T-helper 2 cell (primary cell): ENCODE results near the gene SCUBE1.

Experiments
- DNase-seq, 5 experiments: peaks; one replicate each; pipeline versions ENCODE4 v3.0.0 to v3.0.0-alpha.2; 2012 to 2022
- total RNA-seq, 2 donors: gene quantifications; one replicate each; lab custom pipeline; 2026; lab: John Stamatoyannopoulos, UW

The SCUBE1 gene
- 0 to 0.27 reads per million in 2 donors for total RNA-seq

DNA sequence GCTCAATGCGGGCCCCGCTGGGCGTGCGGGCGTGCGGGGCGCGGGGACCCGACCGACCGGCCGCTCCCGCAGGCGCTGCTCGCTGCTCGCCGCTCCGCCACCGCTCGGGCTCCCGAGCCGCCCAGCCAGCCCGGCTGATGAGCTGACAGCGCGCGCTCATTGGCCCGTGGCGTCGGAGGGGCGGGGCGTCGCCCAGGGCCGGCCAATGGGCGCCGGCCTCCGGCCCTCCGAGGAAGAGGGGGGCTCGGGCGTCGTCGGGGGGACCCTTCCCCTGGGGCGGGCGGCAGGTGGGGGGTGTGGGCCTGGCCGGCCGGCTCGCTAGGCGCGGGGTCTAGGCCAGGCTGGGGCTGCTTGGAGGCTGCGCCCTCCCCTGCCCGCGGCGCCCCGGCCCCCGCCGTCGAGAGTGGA lies at the start of gene SCUBE1:
SCUBE1 (minus strand) TSS at position 111 of the 408 bp plus-strand sequence. CDS start 111 bp downstream, outside the sequence.
- DNase-seq = peak in 4 of 5 experiments; percentile 18 to 50 (median 28)

DNA sequence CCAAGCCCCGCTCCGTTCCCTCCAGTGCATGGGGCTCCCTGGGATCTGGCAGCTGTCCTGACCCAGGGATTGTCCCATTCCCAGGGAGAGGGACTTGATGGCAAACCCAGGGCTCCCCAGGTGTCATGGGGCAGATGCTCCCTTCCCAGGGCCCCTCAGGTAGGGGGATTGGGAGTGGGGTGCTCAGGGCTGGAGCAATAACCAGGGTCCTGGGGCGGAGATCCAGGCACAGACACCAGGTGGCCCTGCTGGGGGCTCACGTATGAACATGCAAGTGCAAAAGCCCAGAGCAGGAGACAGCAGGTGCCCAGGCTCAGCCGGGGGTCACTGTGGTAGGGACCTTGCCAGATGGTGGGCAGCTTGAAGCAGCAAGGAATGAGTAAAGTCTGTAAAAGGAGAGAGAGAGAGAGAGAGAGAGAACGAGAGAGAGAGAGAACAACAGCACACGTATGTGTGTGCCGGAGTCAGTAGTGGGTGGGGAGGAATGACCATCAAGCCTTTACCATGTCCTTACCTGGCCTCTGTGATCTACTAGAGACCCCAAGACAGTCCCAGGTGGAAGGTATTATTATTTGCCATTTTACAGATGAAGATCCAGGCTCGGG lies 49.3 kb upstream of the SCUBE1 start:
- no peak for DNase-seq

GRCh38 chr22:43391306-43391705 lies 48.1 kb upstream of the SCUBE1 start:
- no peak for DNase-seq

GRCh38 chr22:43390872-43391271 lies 47.7 kb upstream of the SCUBE1 start:
- DNase-seq = no peak

GRCh38 chr22:43390166-43390565 lies 47.0 kb upstream of the SCUBE1 start:
- DNase-seq = no peak

DNA sequence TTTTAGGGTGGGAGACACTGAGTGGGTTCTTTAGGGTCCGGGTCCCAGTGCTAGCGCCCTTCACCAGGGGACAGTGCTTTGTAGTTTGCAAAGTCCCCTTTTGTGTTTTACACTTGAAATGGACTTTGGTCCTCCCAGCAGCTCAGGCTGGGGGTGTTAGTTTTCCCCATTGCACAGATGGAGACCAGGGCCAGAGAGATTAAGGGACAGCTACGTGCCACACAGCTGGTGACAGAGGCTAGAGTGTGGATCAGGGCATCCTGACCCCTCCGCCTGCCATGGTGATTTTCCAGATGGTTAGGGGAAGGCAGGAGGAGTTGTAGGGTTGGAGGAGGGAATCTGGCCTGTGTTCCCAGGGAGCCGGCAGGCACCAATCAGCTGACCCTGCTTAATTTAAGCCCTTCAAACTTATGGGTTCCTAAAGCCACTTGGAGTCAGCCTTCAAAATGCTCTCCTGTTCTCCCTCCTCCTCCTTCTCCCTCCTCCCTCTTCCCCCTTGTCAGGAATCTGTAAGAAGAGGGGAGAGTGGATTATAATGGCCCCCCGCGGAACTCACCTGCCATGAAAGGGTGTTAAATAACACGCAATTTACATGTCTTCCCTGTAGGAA lies 46.2 kb upstream of the SCUBE1 start:
- no peak for DNase-seq

DNA sequence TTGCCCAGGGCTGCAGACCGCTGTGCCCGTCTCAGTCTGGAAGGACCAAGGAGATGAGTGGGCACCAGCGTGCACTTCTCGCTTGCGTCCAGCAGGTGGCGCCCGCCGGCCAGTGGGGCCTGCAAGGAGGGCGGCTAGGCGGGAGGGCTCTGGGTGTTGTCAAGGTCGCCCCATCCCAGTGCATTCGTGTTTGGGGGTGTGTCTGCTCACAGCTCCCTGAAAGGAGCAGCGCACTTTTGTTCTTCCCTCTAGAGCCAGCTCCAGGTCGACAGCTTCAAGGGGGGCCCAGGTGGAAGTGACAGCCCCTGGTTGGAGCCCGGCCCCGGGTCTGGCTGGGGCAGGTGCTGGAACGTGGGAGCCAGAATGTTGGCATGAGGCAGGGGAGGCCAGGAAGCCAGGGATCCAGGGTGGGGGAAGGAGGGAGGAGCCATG lies 45.3 kb upstream of the SCUBE1 start:
- DNase-seq = peak; percentile 37 to 59 (median 57)

GRCh38 chr22:43387815-43388214 lies 44.6 kb upstream of the SCUBE1 start:
- DNase-seq = no peak

DNA sequence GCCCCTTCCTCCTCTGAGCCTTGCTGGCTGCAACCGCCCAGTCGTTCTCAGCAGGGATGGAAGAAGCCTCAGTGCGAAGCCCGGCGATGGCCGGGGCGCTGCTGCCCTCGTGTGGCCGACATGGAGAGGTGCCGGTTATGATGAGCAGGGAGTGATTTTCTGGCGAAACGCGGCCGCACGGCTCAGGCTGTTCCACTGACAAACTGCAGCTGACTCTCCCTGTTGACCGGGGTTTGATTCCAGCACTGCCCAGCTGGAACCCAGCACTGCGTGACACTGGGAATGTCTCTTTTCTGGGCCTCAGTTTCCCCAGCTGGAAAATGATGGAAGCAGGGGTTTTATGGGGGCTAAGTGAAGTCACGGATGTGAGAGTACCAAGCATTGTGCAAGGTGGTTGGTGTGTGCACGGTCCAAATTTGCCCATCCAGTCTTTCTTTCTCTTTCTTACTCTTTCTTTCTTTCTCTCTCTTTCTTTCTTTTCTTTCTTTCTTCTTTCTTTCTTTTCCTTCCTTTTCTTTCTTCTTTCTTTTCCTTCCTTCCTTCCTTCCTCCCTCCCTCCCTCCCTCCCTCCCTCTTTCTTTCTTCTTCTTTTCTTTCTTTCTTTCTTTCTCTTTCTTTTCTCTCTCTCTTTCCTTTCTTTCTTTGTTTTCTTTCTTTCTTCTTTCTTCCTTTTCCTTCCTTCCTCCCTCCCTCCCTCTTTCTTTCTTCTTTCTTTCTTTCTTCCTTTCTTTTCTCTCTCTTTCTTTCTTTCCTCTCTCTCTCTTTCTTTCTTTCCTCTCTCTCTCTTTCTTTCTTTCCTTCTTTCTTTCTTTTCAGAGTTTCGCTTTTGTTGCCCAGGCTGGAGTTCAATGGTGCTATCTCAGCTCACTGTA lies 42.8 kb upstream of the SCUBE1 start:
- peak; percentile 47 to 78 (median 54) for DNase-seq

DNA sequence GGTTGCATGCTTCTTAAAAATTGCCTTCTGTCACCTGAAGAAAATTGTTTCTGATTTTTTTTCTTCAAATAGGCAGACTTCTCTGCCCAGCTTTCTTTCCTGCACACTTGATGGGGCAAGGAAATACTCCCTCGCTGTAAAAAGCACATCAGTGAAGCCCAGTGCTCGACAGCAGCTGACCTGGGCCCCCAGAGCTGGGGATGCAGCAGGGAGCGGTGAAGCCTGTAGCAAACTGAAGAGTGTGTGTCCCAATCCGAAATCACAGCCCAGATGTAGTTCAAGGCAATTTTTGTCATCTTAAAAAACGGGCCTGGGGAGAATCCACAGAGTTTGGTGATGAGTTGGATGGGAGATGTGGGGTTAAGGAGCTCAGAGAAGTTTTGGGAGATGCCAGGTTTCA lies 41.7 kb upstream of the SCUBE1 start:
- no peak for DNase-seq

GRCh38 chr22:43381693-43382092 lies 38.5 kb upstream of the SCUBE1 start:
- peak in 2 of 5 experiments; percentile 22 to 85 for DNase-seq

DNA sequence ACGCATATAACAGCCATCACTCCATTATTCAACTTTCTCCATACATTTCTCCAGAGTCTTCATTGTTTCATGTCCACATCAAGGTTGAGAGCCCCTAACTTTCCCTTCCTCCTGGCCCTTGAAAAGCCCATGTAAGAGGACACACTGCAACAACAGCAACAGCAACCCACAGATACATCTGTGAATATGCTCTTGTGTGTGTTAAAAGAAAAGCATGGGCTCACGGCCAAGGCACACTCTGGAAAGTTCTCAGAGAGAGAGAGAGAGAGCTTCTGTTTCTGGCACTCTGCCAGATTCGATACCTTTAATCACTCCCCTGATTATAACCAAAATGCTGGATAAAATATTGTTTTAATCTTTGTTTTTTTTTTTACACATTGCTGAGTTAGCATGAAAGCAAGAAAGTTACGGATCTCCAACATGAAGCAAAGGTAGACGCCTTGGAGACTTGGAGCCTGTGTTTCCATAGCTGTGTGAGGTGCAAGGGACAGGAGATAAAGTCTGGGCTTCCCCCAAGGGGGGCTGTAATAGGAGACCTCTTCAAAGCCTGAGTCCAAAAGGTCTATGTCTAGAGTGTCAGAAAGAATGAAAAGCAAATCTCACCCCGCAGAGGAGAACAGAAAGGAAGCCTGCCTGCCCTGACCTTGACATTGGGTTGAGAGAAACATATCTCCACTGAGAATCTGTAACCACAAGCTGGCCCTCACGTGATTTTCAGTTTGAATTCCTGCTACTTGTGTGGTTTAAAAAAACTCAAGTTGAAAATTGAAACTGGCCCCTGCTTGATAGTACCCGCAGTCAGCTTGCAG lies 34.9 kb upstream of the SCUBE1 start:
- peak in 1 of 5 experiments; percentile 78 for DNase-seq

GRCh38 chr22:43377548-43377895 lies 34.4 kb upstream of the SCUBE1 start:
- no peak for DNase-seq

DNA sequence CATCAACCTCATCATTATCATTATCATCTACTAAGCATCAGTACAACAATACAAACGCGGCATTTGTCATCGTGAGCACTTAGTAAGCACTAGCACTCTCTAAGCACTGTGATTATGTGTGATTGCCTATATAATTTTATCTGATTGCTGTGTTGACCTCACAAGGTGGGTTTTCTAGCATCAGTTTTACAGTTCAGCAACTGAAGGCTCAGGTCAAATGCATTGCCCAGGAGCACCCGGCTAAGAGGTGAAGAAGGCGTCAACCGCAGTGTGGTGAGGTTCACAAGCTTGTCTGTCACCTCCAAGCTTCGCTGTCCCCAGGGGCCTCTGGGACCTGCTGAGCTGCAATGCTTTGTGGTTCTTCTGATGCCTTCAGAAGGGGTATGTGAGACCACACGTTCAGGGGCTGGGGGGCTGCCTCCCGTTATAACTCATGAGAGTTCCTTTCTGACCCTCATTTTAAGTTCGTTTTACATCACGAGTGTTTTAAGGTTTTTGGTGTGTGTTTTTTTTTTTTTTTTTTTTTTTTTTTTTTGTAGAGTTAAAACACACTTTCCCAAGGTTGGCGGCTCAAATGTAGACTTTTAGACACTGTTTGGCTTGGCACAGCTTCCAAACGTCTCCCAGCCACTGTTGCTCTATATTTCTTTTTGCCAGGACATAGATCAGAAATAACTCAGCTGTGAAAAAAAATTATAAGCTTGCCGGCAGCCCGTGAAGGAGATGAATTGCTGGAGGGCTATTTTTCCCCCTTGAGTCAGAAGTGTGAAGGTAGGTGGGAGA lies 33.8 kb upstream of the SCUBE1 start:
- DNase-seq = peak in 2 of 5 experiments; percentile 74 to 75

- no peak for DNase-seq
Observed at GRCh38 chr22:43375951-43376455, 32.8 kb upstream of the SCUBE1 start.

DNA sequence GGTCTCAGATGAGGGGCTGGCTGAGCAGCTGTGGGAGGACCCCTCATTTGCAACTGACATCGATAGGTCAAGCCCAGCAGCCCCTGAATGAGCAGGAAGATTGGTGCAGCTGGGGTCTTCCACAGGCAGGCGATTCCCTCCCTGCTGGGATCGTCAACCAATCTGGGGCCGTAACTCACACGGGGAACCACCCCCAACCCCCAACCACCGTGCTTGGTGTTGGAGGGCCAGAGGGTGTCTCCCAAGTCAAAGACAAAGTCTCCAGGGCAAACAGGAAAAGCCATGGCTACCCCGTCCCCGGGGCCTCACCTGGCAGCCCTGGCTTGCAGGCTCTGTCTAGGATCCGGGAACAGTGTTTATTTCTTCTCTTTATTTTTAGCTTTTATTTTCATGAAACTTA lies 26.9 kb upstream of the SCUBE1 start:
- no peak for DNase-seq

- no peak for DNase-seq
Observed at GRCh38 chr22:43365715-43366440, 22.7 kb upstream of the SCUBE1 start.

GRCh38 chr22:43364169-43364435 lies 20.9 kb upstream of the SCUBE1 start:
- no peak for DNase-seq

- no peak for DNase-seq
Observed at GRCh38 chr22:43363315-43364168, 20.4 kb upstream of the SCUBE1 start.

GRCh38 chr22:43360576-43360975 lies 17.4 kb upstream of the SCUBE1 start:
- DNase-seq = no peak
